ENCODE results near the gene CAB39. TPM values are rescaled to one million over a fixed set of nuclear protein-coding genes. Genes with fewer than 3 reads are reported as not detected.

The CAB39 gene
- total and polyA plus RNA-seq, 12 donors: 17.3 to 99.7 (median 90.0) TPM

GRCh38 chr2:230731512-230731911, 18.9 kb downstream of the CAB39 start:
- TF ChIP-seq CTCF (IDR thresholded peaks at IDR 0.05): no peak
- ATAC-seq: no peak
- Histone ChIP-seq H3K4me3 (no peak overlapping the region), H3K27me3 (no peaks in the 10 kb centered on the region), H3K4me1 (peaks cover 0 to 65% (median 32%) of the 10 kb centered on the region in 9 donors), H3K27ac (no peak overlapping the region), H3K9me3 (no peaks in the 10 kb centered on the region), H3K36me3 (peaks cover 0 to 5% (median 0%) of the 10 kb centered on the region in 9 donors)
- intact Hi-C loops (cut with DNase I): no loop called here
- 94 to 95% methylated on average over 6 of the region's 6 CpGs for WGBS, 2 donors
- no peak for DNase-seq

- DNase-seq: no peak
- ATAC-seq: no peak
- H3K9me3 ChIP-seq: no peaks in the 10 kb centered on the region
- peaks cover 0 to 69% (median 42%) of the 10 kb centered on the region in 9 donors for H3K4me1 ChIP-seq
- peaks cover 0 to 5% (median 0%) of the 10 kb centered on the region in 9 donors for H3K36me3 ChIP-seq
- H3K27me3 ChIP-seq: no peaks in the 10 kb centered on the region
- WGBS, 2 donors: 83 to 95% methylated on average over 4 of the region's 4 CpGs
- TF ChIP-seq CTCF (IDR thresholded peaks at IDR 0.05): no peak
- no peak overlapping the region for H3K4me3 ChIP-seq
- H3K27ac ChIP-seq: no peak overlapping the region
- intact Hi-C loops (cut with DNase I): no loop called here
Measured at GRCh38 chr2:230732914-230733401, 20.3 kb downstream of the CAB39 start.

DNA sequence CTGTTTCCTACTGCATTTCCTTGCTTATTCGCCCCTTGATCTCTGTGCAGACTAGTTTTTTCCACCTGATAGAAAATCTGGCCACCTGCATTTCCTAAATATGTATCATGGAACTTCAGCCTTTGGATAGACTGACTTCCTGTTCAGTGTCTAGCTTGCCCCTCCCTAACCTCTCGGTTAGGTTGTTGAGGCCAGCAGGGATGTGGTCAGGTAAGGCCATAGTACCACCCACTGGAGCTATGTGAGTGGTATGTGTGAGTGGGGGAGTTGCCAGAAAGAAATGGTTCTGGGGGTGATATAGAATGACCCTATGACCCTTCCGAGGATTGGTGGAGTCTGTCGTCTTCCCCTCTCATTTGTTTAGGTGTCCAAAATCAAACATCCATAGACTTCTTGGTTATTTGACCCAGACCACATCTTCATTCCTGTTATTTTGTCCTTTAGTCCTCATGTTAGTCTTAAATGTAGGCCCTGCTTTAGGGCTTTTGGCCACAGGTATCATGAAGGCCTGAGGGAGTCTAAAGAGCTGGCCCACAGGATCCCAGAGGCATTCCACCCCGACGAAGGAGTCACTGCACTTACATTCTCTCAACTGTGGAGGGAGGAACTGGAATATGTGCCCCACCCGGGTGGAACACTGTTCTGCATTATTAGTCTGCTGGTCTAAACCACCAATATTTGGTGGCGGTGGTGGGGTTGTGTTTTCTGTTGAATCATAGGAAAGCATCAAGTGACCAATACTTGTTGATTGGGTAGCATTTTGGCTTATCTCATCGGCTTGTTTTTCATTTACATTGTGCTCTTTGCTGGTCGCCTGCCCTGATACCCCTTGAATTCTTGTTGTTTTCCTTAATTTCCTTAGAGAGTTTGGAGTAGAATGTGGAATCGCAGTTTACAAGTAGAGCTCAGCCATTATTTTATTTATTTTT, 21.9 kb downstream of the CAB39 start:
- H3K27ac ChIP-seq: no peak overlapping the region
- TF ChIP-seq CTCF (IDR thresholded peaks at IDR 0.05): no peak
- ATAC-seq (no peak), DNase-seq (no peak)
- no peaks in the 10 kb centered on the region for H3K27me3 ChIP-seq
- intact Hi-C loops (cut with DNase I): no loop called here
- 83 to 86% methylated on average over 11 of the region's 11 CpGs for WGBS, 2 donors
- H3K4me1 ChIP-seq: peaks cover 5 to 81% (median 58%) of the 10 kb centered on the region in 9 donors
- H3K9me3 ChIP-seq: no peaks in the 10 kb centered on the region
- H3K4me3 ChIP-seq: no peak overlapping the region
- peaks cover 0 to 5% (median 0%) of the 10 kb centered on the region in 9 donors for H3K36me3 ChIP-seq

GRCh38 chr2:230735884-230736283, 23.2 kb downstream of the CAB39 start:
- Histone ChIP-seq H3K4me3 (no peak overlapping the region), H3K27me3 (no peaks in the 10 kb centered on the region), H3K4me1 (peaks cover 5 to 81% (median 60%) of the 10 kb centered on the region in 9 donors), H3K27ac (no peak overlapping the region), H3K9me3 (no peaks in the 10 kb centered on the region), H3K36me3 (peaks cover 0 to 18% (median 0%) of the 10 kb centered on the region in 9 donors)
- TF ChIP-seq CTCF (IDR thresholded peaks at IDR 0.05): no peak
- intact Hi-C loops (cut with DNase I): no loop called here
- 83 to 88% methylated on average over 2 of the region's 2 CpGs for WGBS, 2 donors
- no peak for ATAC-seq
- no peak for DNase-seq
